Inflammatory macrophage treated with lipopolysaccharide for 4 hours (primary cell): ENCODE measurements around the gene RMND5B.
A peak's percentile ranks its signal among the peaks of the same experiment; 100 is the strongest.
"Not testable (repeated sequence)": the region's sequence is repeated elsewhere in the genome, so short reads cannot be mapped to it uniquely, and the experiment has no call there.

ENCODE experiments used
- DNase-seq: peaks from one replicate; pipeline ENCODE4 v3.0.0-alpha.2; 2020

RMND5B gene

DNA sequence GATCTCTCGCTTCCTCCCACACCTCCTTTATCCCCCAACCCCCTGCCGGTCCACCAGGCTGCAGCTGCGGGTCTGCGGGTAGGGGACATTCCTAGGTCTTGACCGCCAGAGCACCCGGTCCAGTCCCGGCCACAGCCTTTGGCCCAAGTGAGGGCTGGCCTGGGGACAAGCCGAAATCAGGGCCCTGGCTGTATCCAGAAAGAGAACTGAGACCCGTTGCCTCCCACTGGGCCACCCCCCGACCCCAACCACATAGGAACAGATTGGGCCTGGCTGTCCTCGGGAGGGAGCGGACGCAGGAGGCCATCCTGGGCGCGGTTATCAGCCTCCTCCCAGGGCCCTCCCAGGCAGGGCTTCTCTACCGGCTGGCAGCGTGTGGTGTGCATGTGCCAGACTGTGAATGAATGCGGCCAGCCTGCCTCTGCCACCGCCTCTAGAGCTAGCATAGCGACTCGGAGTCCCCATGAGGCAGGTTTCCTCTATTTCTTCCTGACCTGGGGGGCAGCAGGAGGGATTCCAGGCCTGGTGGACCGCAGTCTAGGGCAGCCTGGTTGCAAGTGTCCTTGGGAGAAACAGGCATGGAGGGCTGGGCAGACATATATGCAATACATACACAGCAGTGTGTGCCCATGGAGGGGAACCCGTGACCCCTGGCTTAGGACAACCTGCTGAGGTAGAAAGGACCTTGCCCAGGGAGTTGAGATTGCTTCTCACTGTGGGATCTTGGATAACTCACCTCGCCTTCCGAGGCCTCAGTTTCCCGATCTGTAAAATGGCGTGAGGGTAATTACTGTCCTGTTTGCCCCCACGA, 16.3 kb upstream of the RMND5B start:
- DNase-seq: no peak

DNA sequence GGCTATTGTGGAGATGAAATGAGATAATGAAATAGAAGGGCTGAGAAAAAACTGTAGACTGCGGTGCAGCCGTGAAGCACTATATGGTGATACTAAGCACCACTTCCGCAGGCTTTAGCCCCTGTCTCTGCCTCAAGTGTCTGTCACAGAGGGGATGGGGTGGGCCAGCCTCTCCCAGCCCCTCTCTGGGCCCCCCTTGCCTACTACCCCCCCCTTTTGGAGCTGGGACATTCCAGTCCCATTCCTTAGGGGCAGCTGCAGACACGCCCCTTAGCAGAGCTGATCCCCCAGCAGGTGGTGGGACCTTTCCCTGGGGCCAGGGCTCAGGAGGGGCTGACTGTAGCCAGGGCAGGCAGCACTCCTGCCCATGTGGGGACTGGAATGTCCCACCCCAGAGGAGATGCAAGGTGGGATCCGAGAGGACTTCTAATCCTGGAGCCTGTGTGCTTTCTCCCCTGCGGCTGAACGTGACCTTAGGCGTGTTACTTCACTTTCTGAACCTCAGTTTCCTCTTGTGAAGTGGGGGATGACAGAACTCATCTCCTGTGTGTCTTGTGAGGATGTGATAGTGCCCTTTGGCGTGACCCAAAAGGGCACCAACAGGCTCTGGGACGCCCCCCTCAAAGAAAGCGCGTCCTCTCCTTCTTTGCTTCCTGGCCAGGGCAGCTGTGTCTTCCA, 15.5 kb upstream of the RMND5B start:
- DNase-seq: no peak

DNA sequence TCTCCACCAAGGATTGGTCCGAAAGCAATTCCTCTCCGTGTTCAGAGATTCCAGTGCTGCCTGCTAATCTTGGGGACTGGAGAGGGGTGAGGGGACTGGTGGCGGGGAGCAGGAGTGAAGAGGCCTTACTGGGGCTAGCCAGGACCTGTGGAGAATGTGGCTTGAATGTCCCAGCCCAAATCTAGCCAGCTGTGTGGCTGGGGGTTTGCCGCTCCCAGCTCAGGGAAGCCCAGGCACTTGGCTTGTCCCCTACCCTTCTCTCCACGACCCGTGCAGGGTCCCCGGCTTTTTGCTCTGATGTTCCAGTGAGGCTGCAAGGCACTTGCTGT, 15.0 kb upstream of the RMND5B start:
- DNase-seq: no peak

DNA sequence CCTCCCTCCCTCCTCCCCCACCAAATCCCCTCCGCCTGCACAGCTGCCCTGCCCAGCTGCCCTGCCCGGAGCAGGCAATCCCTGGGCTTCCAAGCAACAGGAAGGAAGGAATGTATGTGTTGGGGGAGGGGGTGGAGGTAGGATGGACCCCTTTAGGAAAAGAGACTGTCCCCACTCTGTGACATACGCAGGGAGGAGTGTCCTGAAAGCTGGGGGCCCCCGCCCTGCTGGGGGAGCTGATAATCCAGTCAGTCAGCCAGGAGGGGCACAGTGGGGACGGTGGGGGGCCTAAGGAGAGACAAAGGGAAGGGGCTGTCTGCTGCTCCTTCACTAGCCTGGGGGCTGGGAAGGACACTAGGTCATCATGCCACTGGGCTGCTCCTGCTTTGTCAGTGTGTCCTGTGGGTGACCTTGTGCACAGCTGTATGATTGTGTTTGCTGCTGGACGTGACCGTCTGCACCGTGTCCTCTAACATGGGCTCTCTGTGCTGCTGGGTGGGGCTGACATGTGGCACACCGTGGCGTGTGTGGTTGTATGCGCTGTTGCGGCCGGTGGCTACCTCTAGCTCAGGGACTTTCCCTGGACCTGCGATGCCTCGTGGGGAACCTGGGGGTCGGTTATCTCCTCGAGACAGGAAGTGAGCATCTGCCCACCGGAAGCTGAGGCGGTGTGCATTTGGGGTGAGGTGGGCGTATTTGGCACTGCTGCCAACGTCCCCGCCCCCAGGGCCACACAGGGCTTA, 14.5 kb upstream of the RMND5B start:
- DNase-seq: peak; percentile 24

DNA sequence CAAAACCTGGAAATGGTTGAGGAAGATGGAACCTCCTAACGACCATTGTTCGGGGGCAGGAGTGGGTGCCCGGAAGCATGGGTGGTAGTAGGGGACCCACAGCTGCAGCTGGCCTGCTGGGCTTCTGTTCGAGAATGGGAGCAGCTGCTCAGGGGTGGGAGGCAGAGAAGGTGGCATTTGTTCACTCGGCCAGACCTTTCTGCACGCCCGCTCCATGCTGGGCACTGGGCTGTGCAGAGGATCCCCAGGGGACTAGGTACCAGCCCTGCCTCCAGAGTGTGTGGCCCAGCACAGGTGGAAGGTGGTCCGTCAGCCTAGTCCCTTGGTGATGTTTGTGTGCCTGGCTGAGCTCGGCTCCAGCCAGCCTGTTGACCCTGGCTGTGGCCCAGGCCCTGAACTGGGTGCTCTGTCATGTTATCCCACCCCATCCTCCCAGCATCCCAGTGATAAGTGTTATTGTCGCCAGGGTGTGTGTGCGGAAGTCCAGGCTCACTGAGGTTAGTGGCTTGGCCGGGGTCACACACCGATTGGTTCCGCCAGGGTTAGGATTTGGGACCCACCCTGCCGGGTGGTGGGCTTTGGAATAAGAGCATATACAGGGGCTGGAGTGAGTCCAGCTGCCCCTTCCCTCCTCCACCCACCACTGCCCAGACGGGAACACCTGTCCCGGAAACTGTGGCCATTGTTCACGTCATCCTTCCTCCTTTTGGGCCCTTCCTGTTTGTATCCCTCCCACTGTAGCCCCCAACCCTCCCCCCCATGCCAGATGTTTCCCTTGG, 12.7 kb upstream of the RMND5B start:
- DNase-seq: no peak

DNA sequence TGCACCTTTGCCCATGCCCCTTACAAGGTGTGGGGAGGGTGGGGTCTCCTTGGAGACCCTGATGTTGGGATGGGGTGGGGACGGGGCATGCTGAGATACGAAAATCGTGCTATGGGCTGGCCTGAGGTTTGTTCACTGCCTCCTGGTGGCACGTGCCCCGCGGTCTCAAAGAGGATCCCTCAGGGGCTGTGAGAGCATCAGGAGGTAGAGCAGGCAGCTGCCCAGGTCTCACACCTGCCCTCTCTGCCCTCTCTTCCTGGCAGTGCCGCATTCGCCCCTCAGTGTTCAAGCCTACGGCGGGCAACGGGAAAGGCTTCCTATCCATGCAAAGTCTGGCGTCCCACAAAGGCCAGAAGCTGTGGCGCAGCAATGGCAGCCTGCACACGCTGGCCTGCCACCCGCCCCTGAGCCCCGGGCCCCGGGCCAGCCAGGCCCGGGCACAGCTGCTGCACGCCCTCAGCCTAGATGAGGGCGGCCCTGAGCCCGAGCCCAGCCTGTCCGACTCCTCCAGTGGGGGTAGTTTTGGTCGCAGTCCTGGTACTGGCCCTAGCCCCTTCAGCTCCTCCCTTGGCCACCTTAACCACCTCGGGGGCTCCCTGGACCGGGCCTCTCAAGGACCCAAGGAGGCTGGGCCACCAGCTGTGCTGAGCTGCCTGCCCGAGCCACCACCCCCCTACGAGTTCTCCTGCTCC, 10.8 kb upstream of the RMND5B start:
- DNase-seq: no peak

DNA sequence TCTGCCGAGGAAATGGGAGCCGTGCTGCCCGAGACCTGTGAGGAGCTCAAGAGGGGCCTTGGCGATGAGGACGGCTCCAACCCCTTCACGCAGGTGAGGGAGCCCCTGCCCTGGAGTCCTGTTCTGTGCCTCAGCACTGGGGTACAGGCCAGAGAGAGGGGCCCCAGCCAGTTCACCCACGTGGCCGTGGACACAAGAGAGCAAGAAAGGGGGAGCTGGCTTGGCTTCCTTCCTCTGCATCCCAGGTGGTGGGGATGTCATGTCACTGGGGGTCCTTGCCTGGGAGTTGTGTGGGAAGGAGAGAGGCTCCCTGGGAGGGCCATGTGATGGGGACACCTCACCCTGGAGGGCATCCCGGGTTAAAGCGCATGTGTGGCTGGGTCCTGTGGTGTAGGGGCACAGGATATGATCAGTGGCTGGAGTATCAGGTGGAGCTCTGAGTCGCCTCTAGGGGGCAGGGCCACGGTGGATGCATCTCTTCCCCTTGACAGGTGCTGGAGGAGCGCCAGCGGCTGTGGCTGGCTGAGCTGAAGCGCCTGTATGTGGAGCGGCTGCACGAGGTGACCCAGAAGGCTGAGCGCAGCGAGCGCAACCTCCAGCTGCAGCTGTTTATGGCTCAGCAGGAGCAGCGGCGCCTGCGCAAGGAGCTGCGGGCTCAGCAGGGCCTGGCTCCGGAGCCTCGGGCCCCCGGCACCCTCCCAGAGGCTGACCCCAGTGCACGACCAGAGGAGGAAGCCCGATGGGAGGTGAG, 10.0 kb upstream of the RMND5B start:
- DNase-seq: peak; percentile 22

DNA sequence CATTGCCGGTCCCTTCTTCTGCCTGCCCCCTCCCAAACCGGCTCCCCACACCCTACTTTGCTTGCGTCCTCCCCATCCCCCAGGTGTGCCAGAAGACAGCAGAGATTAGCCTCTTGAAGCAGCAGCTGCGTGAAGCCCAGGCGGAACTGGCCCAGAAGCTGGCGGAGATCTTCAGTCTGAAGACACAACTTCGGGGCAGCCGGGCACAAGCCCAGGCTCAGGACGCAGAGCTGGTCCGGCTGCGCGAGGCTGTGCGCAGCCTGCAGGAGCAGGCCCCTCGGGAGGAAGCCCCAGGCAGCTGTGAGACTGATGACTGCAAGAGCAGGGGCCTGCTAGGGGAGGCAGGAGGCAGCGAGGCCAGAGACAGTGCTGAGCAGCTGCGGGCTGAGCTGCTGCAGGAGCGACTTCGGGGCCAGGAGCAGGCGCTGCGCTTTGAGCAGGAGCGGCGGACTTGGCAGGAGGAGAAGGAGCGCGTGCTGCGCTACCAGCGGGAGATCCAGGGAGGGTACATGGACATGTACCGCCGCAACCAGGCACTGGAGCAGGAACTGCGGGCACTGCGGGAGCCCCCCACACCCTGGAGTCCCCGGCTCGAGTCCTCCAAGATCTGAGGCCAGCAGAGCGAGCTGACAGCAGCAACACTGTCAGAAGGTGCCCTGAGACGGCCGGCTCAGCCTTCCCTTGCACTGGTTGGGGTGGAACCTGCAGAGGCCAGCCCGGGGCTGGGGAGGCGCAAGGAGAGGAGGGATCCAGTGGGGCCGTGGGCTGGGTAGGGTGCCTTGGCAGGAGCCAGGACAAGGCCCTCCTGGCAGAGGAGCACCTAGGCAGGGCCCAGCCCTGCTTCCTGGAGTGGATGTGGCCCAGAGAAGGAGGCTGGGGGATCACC, 9.2 kb upstream of the RMND5B start:
- DNase-seq: no peak

DNA sequence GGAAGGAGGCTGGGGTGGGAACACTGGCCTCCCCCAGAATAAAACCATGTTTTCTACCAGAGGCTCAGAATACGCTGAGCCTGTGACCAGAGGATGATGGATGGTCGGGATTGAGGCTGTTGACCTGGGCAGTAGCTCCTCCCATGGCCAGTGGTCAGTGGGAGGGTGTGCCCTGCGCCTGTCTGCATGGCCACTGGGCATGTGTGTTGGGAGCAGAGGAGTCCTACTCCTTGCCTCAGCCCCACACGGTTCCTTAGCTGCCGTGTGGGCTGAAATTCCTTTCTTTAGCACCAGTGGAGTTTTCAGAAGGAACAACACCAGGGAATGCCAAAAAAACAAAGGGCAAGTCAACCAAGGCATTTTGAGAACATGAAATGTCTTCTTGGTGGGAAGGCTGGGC, 8.5 kb upstream of the RMND5B start:
- DNase-seq: no peak

DNA sequence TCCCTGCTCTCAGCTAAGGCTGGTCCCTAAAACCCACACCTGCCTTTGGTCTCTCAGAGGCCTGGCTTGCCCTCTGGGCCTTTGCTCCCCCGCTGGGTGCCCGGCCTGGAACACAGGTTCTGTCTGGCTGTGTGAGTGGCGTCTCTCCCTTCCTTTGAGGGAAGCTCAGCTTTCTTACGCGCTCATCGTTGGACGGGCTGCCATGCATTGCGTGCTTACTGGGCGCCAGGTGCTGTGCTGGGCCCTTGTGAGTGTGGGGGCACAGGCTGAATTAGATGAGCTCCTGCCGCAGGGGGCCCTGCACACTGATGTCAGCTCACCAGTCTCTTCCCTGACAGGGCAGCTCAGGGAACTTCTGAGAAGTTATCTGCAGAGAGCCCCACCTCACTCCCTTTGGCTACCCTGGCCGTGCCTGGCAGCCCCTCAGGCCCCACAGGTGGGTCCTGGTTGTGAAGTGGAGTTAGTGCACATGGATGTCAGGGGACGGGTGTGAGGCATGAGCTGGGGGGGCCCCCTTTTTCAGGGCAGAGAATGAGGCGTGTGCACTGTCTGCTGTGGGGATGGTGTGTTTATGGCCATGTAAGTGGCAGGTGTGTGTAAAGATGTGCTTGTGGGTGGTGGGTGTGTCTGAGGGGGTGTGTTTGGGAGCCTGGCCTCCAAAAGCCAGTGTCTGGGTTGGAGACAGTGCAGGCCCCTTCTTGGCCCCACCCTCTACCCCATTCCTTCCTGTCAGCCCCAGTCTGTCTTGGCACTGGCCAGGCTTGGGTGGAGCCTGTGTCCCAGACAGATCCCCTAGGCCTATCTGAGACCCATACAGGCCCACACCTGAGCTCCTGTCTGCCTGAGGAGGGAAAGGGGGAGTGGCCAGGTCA, 7.5 kb upstream of the RMND5B start:
- DNase-seq: no peak

DNA sequence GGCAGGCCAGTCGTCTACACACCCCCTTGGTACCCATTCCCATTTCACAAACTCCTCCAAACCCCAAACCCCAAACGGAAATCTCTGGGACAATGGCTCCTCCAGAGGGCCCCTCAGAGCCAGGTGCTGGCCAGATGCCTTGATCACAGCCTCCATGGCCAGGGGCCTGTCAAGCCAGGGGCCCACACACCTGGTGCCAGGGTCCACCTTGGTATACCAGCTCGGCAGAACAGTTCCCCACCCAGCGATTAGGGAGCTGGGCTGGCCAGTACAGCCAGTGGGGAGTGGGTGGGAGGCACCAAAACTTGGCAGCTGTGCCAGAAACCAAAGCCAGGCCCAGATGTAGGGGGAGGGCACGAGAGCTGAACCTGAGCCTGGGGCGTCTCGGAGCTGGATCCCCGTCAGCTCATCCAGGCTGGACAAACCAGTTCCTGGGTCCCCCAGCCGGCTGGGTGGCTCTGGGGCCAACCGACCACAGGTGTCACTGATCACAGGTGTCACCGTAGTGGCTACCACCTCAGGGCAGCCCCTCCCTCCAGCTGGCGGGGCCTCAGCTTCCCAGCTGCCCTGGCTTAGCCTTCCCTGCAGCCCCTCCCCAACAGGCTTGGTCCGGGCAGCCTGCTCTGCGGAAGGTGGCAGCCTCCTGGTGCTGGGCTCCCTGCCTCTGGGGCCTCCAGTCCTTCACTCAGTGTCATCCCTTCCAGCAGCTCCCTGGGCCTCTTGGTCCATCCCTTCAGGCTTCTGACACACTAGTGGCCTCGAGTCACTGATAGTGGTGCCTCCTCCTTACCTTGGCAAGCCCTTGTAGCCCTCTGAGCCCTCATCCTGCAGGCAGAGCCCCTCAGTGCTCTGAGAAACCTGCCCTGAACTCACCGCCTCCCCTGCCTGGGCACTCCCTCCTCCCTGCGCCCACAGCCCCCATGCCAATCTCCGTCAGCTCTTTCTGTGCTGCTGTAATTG, 6.6 kb upstream of the RMND5B start:
- no peak for DNase-seq

DNA sequence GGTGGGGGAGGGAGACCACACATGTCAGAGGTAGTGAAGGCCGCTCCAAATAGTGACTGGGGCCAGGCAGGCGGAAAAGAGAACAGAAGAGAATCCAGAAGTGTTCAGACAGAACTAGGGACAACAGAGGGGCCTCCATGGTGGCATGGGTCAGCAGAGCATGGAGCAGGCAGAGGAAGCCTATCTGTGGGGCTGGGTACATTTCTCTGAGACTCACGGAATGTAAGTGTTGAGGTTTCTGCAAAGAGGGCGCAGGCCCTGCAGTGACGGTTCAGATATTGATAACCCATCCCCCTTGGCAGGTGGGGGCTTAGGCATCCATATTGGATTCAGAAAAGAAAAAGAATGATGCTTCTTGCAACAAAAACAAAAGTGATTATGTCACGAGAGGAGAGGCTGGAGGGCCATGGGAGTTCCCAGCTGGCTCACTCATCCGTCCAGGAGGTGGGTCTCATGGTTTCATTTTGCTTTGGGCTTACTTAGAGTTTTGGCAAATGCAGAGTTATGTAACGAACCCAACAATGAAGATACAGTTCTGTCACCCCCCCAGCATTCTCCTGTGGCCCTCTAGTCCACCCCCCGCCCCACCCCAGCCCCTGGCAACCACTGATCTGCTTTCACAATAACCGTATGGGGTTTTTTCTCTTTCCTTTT, 5.4 kb upstream of the RMND5B start:
- peak; percentile 40 for DNase-seq

DNA sequence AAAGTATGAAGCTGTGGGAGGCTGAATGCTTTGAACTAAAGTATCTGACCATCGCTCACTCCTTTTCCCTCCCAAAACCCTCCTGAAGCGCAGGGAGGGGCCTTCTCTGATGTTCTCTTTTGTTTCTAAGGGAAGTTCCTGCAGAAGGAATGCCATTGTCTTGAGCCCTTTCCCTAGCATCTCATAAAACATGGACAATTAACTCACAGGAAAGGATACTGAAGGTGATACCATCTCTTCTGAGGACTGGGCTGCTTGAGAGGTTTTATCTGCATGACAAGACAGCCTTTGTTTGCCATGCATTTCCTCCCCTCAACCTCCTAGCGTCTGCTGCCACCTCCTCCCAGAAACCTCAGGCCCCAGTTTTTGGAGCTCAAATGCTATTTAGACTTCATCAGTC, 4.3 kb upstream of the RMND5B start:
- no peak for DNase-seq

DNA sequence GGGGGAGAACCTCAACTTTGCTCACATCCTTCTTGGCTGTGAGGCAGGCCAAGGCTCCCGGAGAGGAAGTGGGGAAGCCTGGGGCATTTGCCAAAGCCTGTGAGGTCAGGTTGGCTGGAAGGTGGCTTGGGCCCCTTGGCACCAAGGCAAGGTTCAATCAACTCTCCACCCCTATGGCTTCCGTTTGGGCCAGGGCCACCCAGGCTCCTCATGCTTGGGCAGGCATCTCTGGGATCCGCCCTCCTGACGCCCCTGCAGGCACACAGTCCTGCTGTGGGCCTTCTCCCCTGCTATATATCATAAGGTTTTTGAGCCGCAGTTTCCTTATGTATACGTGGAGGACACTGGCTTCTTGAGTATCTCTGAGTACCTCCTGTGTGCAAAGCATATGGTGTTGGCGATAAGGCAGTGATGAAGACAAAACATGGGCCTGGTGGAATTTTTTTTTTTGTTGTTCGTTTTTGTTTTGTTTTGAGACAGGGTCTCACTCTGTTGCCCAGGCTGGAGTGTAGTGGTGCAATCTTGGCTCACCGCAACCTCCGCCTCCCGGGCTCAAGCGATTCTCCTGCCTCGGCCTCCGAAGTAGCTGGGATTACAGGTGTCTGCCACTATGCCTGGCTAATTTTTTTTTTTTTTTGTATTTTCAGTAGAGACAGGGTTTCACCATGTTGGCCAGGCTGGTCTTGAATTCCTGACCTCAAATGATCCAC, 3.4 kb upstream of the RMND5B start:
- DNase-seq: not testable (repeated sequence)

DNA sequence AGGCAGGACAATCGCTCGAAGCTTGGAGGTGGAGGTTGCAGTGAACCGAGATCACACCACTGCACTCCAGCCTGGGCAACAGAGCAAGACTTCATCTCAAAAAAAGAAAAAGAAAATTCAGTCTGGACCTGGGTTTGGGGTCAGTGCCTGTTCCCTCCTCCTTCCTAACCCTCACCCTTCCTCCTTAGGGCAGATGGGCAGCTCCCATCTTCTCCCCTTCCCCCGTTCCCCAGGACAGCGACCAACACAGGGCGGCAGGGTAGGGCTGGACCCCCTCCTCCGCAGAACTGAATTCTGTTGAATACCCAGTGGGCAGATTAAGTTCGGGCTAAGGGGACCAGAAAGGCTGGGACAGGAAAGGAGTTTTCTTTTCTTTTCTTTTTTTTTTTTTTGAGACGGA, 1.5 kb upstream of the RMND5B start:
- DNase-seq: no peak

DNA sequence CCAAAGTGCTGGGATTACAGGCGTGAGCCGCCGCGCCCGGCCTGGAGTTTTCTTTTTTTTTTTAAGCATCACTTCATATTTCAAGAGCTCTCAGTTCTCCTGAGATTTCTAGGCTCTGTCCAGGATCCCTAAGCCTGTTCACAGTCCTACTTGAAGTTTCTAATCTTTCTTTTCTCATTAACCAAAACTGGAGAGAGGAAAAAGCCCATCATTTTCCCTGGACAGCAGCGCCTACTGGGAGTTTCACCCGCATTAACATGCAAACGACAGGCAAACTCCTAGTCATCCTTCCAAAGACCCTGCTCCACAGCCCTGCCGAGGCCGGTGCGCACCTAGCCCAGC, 609 bp upstream of the RMND5B start:
- DNase-seq: not testable (repeated sequence)

DNA sequence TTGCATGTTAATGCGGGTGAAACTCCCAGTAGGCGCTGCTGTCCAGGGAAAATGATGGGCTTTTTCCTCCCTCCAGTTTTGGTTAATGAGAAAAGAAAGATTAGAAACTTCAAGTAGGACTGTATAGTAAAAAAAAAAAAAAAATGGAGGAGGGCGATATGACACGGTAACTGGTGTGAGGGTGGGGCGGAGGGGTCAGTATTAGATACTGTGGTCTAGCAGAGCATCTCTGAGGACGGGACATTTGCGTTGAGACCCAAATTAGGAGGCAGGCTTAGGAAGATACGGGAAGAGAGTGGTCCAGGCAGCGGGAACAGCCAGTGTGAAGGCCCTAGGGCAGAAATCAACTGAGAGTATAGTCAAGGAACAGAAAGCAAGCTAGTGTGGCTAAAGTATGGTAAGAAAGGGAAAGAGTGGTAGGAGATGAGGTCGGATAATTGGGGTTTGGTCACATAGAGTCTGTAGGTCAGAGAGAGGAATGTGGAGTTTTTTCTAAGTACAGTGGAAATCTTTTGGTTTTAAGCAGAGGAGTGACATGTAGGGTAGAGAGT, 707 bp downstream of the RMND5B start:
- no peak for DNase-seq
